Forelimb muscle (tissue), 1 donor: ENCODE data around the gene GUSB. TPM values are rescaled to one million over a fixed set of nuclear protein-coding genes. Genes with fewer than 3 reads are reported as not detected.
"Not testable (repeated sequence)": the region's sequence is repeated elsewhere in the genome, so short reads cannot be mapped to it uniquely, and the experiment has no call there.

Source experiments
- DNase-seq: peaks from one replicate; pipeline ENCODE4 v3.0.0-alpha.2; 2013; ENCODE audit warnings: low read depth
- polyA plus RNA-seq: library from polyadenylated mRNA; unstranded; fragments of 120-200 nt; gene quantifications from one replicate; pipeline ENCODE4 v1.2.1, GENCODE V29; 2013; ENCODE audit not compliant: insufficient read length

Gene GUSB
- polyA plus RNA-seq, 1 donor: 33.4 TPM

- no peak for DNase-seq
These were observed 6.1 kb downstream of the GUSB start for GRCh38 chr7:65975814-65976445.

GRCh38 chr7:65974876-65975275, 7.1 kb downstream of the GUSB start:
- no peak for DNase-seq

- DNase-seq: no peak
These were observed 7.7 kb downstream of the GUSB start for GRCh38 chr7:65974191-65974801.

GRCh38 chr7:65972976-65973375, 9.0 kb downstream of the GUSB start:
- no peak for DNase-seq

GRCh38 chr7:65971021-65971420, 11.0 kb downstream of the GUSB start:
- no peak for DNase-seq

- DNase-seq: no peak
These were observed 13.5 kb downstream of the GUSB start for GRCh38 chr7:65968256-65969185.

- no peak for DNase-seq
These were observed 14.5 kb downstream of the GUSB start for GRCh38 chr7:65967361-65968155.

GRCh38 chr7:65966146-65966545, 15.9 kb downstream of the GUSB start:
- DNase-seq: no peak

GRCh38 chr7:65964671-65965070, 17.3 kb downstream of the GUSB start:
- DNase-seq: not testable (repeated sequence)

GRCh38 chr7:65962033-65962432, 20.0 kb downstream of the GUSB start:
- DNase-seq: no peak

- no peak for DNase-seq
These were observed 21.5 kb downstream of the GUSB start for GRCh38 chr7:65960351-65961074.

GRCh38 chr7:65955718-65956117, 26.3 kb downstream of the GUSB start:
- DNase-seq: no peak

GRCh38 chr7:65953890-65954450, 28.0 kb downstream of the GUSB start:
- no peak for DNase-seq

- DNase-seq: no peak
These were observed 28.9 kb downstream of the GUSB start for GRCh38 chr7:65953001-65953720.

GRCh38 chr7:65951837-65952578, 30.0 kb downstream of the GUSB start:
- DNase-seq: no peak

GRCh38 chr7:65946904-65947303, 35.1 kb downstream of the GUSB start:
- DNase-seq: no peak

- DNase-seq: not testable (repeated sequence)
These were observed 36.2 kb downstream of the GUSB start for GRCh38 chr7:65945787-65946186.

- no peak for DNase-seq
These were observed 43.6 kb downstream of the GUSB start for GRCh38 chr7:65938336-65938895.

- DNase-seq: no peak
These were observed 44.7 kb downstream of the GUSB start for GRCh38 chr7:65937296-65937695.
